Aorta (tissue), 5 donors: Measurements from ENCODE around the gene PPP2CA. TPM values are rescaled to one million over a fixed set of nuclear protein-coding genes. Genes with fewer than 3 reads are reported as not detected.
A peak's percentile ranks its signal among the peaks of the same experiment; 100 is the strongest.
"Not testable (repeated sequence)": the region's sequence is repeated elsewhere in the genome, so short reads cannot be mapped to it uniquely, and the experiment has no call there.

Experiments
- ATAC-seq: fragments of 200-7000 bp; cut with Tn5 transposase; one replicate; pipeline ENCODE4 v1.9.1; 2022; ENCODE audit warnings: moderate library complexity; ENCODE audit not compliant: low FRiP score
- DNase-seq, 2 donors: peaks; one replicate each; pipeline ENCODE4 v3.0.0-alpha.2; 2020
- H3K27ac ChIP-seq, 2 donors: one replicate each; pipeline ENCODE4 v1.5.1; 2013; ENCODE audit warnings: low read length in 2 of 2, mild to moderate bottlenecking in 2 of 2, moderate library complexity in 2 of 2, control low read depth in 1 of 2, inconsistent platforms in 1 of 2, low read depth in 1 of 2
- H3K27me3 ChIP-seq, 2 donors: one replicate each; pipeline ENCODE4 v1.6.1; 2013; ENCODE audit warnings: control low read depth in 1 of 2, low read length in 1 of 2, mild to moderate bottlenecking in 1 of 2, moderate library complexity in 1 of 2; ENCODE audit not compliant: insufficient read depth in 2 of 2, control insufficient read depth in 1 of 2
- H3K36me3 ChIP-seq, 2 donors: one replicate each; pipeline ENCODE4 v1.6.1; 2013; ENCODE audit warnings: control low read depth in 1 of 2, low read length in 1 of 2, mild to moderate bottlenecking in 1 of 2; ENCODE audit not compliant: insufficient read depth in 2 of 2, control insufficient read depth in 1 of 2
- H3K4me1 ChIP-seq, 2 donors: one replicate each; pipeline ENCODE4 v1.6.1; 2013; ENCODE audit warnings: low read length in 2 of 2, control low read depth in 1 of 2, mild to moderate bottlenecking in 1 of 2, moderate library complexity in 1 of 2; ENCODE audit not compliant: insufficient read depth in 2 of 2, control insufficient read depth in 1 of 2
- H3K4me3 ChIP-seq, 2 donors: one replicate each; pipeline ENCODE4 v1.5.1; 2013; ENCODE audit warnings: low read length in 2 of 2, control low read depth in 1 of 2, mild to moderate bottlenecking in 1 of 2
- H3K9me3 ChIP-seq: one replicate; pipeline ENCODE4 v1.6.1; 2013; ENCODE audit warnings: mild to moderate bottlenecking, low read length; ENCODE audit not compliant: control insufficient read depth
- WGBS, 2 donors: extraction: QIAGEN DNeasy Blood & Tissue Kit; methylation state at CpG; one replicate each; pipeline ENCODE4 v1.1.7; 2013; 5-methylcytosine and 5-hydroxymethylcytosine counted together
- intact Hi-C, 2 donors: fragments of 100-400 bp; cut with DNase I; formaldehyde crosslinking; loops; one replicate each; pipeline versions ENCODE4 v1.14.2 to v1.15.0; 2022
- long read RNA-seq, 2 donors: library from polyadenylated mRNA; unstranded; transcript quantifications; one replicate each; pipeline ENCODE4 v2.0.0, GENCODE V29; 2020 to 2021
- polyA plus RNA-seq, 2 donors: library from polyadenylated mRNA; stranded (reverse); fragments of 200-250 nt; gene quantifications; one replicate each; pipeline ENCODE4 v1.2.3, GENCODE V29; 2013
- total RNA-seq, 2 donors: library from RNA; stranded (reverse); fragmentation: NEBNext Ultra II Directional; extraction: Animal tissue kit (Norgen Biotek cat#: 25700); gene quantifications; one replicate each; pipeline ENCODE4 v1.2.1, GENCODE V29; 2021
- donor health status: healthy with polysubstance abuse.
- donor health status: Bipolar disorder and iron deficiency.
- donor health status: DM: no; HTN: no; CAD: no.
- donor health status: DM: no; HTN: no; CAD: no.
- donor health status: DM: yes; HTN: yes; CAD: no.

Gene PPP2CA
- 10 to 100 TPM; 72.4 to 96.6 TPM for total RNA-seq
- 10 to 100 TPM; 32.5 to 66.2 TPM for polyA plus RNA-seq
- long read RNA-seq, donor 1, full-length matches to known transcripts: 542 of 557 reads
- long read RNA-seq, donor 1, partial matches to known transcripts: 3 of 557 reads
- long read RNA-seq, donor 1, other reads (novel, unspliced or antisense): 12 of 557 reads
- long read RNA-seq, donor 2, full-length matches to known transcripts: 51 of 56 reads
- long read RNA-seq, donor 2, partial matches to known transcripts: 4 of 56 reads
- long read RNA-seq, donor 2, other reads (novel, unspliced or antisense): 1 of 56 reads

DNA sequence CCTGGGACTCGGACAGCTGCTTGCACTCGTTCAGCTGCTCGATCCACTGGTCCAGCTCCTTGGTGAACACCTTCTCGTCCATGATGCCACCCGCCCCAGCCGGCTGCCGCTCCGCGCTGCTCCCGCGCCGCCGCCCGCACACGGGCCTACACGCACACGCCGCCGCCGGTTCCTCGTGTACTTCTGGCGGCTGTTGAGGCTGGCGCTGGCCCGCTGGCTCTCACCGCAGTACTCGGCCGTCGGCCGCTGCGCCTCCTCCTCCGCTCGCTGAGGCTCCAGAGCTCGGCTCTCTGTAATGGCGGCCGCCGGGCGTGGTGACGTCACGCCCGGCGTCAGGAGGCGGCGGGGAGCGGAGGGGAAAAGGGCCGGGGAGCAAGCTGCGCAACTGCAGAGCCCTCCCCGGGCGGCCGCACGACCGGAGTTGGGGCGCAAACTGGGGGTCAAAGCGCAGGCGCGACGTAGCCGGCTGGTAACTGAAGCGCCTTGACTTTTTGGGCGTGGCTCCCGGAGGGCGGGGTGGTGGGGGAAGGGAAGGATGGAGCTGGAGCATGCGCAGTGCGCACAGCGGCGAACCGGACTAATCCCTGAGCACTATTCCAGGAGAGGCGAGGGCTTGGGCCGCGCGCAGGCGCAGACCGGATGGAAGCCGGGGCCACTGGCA, at the start of gene PPP2CA:
Gene PPP2CA, minus strand, starts transcription at position 294 of the 661 bp plus-strand sequence. Its CDS starts 212 bp downstream, at position 82.
- H3K9me3 ChIP-seq: no peaks in the 10 kb centered on the region
- ATAC-seq: peak; percentile 98
- H3K36me3 ChIP-seq: no peaks in the 10 kb centered on the region
- intact Hi-C loops: loop anchor here in 1 of 2 donors (2.0 kb wide), 1 partner anchor 49 kb away; the partner anchor contains the start of gene SKP1
- H3K4me1 ChIP-seq: peaks cover 0 to 3% of the 10 kb centered on the region in 2 donors
- peak; percentile 99 to 100 for DNase-seq
- 0% methylated on average over 67 to 73 of the region's 73 CpGs for WGBS, 2 donors
- peak within 1 kb of the TSS; percentile 88 to 95 for H3K27ac ChIP-seq
- no peaks in the 10 kb centered on the region for H3K27me3 ChIP-seq
- peak within 1 kb of the TSS; percentile 68 to 73 for H3K4me3 ChIP-seq

DNA sequence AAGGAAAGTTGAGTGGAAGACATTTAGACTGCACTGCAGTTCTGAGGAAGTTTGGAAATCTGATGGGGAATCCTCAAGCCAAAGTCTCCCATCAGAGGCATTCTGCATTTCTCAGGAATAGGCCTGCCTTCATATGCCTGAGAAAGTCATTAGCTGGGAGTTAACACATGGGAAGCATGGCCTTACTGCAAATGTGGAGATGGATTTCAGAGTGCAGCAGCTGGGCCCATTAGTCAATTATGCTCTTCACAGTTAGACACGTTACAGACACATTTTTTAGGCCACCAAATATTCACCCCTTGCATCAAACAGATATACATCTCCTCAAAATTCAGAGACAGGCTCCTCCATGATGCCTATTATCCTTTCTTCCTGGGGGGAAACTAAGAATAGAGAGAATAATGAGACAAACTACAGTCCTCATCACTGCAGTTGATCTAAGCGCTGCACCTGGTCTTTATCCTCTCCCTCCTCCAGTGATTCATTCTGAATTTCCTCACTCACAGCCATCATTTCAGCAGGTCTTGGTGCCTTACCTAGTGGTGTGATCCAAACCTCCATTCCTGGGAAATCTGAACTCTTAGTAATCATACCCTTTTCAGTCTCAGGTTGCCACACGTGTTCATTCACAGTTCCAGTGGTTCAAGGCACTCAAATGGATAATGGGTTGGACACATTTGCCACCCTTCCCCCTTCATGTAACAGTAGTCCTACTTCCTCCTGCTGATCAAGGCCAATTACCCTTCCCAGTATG, 47.9 kb upstream of the PPP2CA start:
- ATAC-seq: no peak
- Histone ChIP-seq H3K4me3 (no peak overlapping the region), H3K27me3 (no peaks in the 10 kb centered on the region), H3K36me3 (no peaks in the 10 kb centered on the region), H3K4me1 (no peaks in the 10 kb centered on the region), H3K27ac (no peak overlapping the region), H3K9me3 (no peaks in the 10 kb centered on the region)
- DNase-seq: no peak
- intact Hi-C loops: no loop called here
- 69 to 74% methylated on average over 3 of the region's 3 CpGs for WGBS, 2 donors

DNA sequence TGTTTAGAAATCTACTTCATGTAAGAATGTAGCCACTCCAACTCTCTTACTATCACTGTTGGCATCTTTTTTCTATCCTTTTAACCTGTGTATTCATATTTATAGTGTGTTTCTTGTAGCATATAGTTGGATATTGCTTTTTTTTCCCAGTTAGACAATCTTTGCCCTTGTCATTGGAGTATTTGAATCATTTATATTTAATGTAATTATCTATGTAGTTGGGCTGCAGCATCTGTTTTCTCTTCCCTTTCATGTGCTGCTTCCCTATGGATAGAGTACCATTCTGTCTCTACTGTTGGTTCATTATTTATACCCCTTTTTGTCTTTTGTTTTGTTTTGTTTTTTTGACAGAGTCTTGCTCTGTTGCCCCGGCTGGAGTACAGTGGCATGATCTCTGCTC, 45.2 kb upstream of the PPP2CA start:
- ATAC-seq (no peak), DNase-seq (no peak)
- H3K9me3 ChIP-seq: peaks cover 1% of the 10 kb centered on the region
- H3K4me3 ChIP-seq: no peak overlapping the region
- WGBS, 2 donors: 86 to 91% methylated on average over 1 of the region's 1 CpG
- H3K4me1 ChIP-seq: no peaks in the 10 kb centered on the region
- intact Hi-C loops: no loop called here
- H3K27me3 ChIP-seq: no peaks in the 10 kb centered on the region
- no peak overlapping the region for H3K27ac ChIP-seq
- H3K36me3 ChIP-seq: no peaks in the 10 kb centered on the region

DNA sequence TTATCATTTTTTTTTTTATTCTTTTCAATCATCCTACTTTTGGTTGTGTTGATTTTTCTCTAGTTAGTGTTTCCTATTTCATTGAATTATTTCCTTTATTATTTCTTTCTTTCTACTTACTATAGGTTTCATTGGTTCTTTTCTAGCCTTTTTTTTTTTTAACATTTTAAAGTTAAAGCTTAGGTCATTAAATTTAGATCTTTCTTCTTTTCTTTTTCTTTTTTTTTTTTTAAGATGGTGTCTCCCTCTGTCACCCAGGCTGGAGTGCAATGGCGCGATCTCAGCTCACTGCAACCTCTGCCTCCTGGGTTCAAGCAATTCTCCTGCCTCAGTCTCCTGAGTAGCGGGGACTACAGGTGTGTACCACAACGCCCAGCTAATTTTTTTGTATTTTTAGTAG, 43.0 kb upstream of the PPP2CA start:
- 94 to 96% methylated on average over 4 of the region's 4 CpGs for WGBS, 2 donors
- no peaks in the 10 kb centered on the region for H3K4me1 ChIP-seq
- ATAC-seq (no peak), DNase-seq (no peak)
- no peak overlapping the region for H3K4me3 ChIP-seq
- peaks cover 3% of the 10 kb centered on the region for H3K9me3 ChIP-seq
- H3K27me3 ChIP-seq: no peaks in the 10 kb centered on the region
- intact Hi-C loops: no loop called here
- H3K27ac ChIP-seq: no peak overlapping the region
- H3K36me3 ChIP-seq: no peaks in the 10 kb centered on the region

DNA sequence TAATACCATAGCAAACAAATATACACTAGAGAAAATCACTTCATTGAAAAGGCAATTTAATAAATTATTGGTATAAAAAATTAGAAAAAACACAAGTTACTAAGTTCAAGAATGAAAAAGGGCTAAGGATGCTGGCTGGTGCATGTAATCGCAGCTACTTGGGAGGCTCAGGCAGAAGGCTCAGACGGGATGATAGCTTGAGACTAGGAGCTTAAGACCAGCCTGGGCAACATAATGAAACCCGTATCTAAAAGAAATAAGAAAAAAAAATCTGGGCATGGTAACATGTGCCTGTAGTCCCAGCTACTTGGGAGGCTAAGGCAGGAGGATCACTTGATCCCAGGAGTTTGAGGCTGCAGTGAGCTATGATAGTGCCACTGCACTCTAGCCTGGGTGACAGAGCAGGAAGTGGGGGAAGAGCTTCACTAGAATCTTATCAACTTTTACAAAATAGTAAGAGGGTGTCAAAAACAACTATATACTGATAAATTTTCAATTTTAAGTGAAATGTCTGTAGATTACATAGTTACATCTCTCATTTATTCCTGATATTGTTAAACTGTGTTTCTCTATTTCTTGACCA, 42.2 kb upstream of the PPP2CA start:
- no peaks in the 10 kb centered on the region for H3K36me3 ChIP-seq
- 68 to 71% methylated on average over 3 of the region's 3 CpGs for WGBS, 2 donors
- peaks cover 3% of the 10 kb centered on the region for H3K9me3 ChIP-seq
- intact Hi-C loops: no loop called here
- H3K27me3 ChIP-seq: no peaks in the 10 kb centered on the region
- H3K27ac ChIP-seq: no peak overlapping the region
- H3K4me1 ChIP-seq: no peaks in the 10 kb centered on the region
- H3K4me3 ChIP-seq: no peak overlapping the region
- ATAC-seq: no peak
- no peak for DNase-seq

DNA sequence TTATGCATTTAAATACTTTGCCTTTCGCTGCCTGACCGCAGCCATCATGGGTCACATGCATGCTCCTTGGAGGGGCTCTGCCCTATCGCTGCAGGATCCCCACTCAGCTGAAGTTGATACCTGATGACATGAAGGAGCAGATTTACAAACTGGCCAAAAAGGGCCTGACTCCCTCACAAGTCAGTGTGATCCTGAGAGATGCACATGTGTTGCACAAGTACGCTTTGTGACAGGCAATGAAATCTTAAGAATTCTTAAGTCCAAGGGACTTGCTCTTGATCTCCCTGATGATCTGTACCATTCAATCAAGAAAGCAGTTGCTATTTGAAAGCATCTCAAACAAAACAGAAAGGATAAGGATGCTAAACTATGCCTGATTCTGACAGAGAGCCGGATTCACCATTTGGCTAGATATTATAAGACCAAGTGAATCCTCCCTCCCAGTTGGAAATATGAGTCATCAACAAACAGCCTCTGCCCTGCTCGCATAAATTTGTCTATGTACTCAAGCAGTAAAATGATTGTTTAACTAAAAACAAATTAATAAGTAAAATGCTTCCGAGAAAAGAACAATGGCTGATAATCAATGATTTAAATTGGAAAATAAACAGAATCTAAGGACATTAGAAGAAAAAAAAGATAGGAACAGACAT, 41.6 kb upstream of the PPP2CA start:
- WGBS, 2 donors: 79 to 83% methylated on average over 7 of the region's 7 CpGs
- H3K4me3 ChIP-seq: no peak overlapping the region
- H3K9me3 ChIP-seq: peaks cover 5% of the 10 kb centered on the region
- H3K36me3 ChIP-seq: no peaks in the 10 kb centered on the region
- H3K4me1 ChIP-seq: no peaks in the 10 kb centered on the region
- ATAC-seq: no peak
- no peak for DNase-seq
- no peak overlapping the region for H3K27ac ChIP-seq
- H3K27me3 ChIP-seq: no peaks in the 10 kb centered on the region
- intact Hi-C loops: no loop called here

DNA sequence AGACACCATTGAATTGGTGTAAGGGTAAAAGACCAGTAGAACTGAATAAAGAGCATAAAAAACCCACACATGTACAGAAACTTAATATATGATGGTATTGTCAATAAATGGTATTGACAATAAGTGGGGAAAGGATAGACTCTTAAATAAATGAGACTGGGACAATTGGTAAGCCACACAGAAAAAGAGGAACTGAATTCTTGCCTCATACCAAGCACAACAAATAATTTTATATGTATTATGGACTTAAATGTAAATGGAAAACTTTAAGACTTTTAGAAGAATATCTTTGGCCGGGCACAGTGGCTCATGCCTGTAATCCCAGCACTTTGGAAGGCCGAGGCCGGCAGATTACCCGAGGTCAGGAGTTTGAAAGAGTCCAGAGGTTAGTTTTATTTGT, 37.9 kb upstream of the PPP2CA start:
- no peaks in the 10 kb centered on the region for H3K27me3 ChIP-seq
- WGBS, 2 donors: 78 to 92% methylated on average over 4 of the region's 4 CpGs
- no peaks in the 10 kb centered on the region for H3K4me1 ChIP-seq
- peaks cover 5% of the 10 kb centered on the region for H3K9me3 ChIP-seq
- no peaks in the 10 kb centered on the region for H3K36me3 ChIP-seq
- intact Hi-C loops: no loop called here
- no peak overlapping the region for H3K4me3 ChIP-seq
- DNase-seq (no peak), ATAC-seq (no peak)
- H3K27ac ChIP-seq: no peak overlapping the region

DNA sequence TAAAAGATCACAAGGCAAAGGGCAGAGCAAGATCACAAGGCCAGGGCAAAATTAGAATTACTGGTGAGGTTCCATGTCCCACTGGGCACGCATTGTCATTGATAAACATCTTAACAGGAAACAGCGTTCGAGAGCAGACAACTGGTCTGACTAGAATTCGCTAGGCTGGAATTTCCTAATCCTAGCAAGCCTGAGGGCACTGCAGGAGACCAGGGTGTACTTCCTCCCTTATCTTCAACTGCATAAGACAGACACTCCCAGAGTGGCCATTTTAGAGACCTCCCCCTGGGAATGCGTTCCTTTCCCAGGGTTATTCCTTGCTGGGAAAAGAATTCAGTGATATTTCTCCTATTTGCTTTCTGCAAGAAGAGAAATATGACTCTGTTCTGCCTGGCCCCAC, 36.8 kb upstream of the PPP2CA start:
- DNase-seq, H3K4me3 ChIP-seq, H3K27ac ChIP-seq, H3K4me1 ChIP-seq, intact Hi-C loops, H3K27me3 ChIP-seq, H3K36me3 ChIP-seq, H3K9me3 ChIP-seq, ATAC-seq: not testable (repeated sequence)
- WGBS, 2 donors: 55 to 57% methylated on average over 5 of the region's 5 CpGs
